ENCODE measurements around the gene ADI1.
A peak's percentile ranks its signal among the peaks of the same experiment; 100 is the strongest.

The ADI1 gene

GRCh38 chr2:3463186-3463835 lies 56.0 kb downstream of the ADI1 start:
- Histone ChIP-seq H3K9me3 (ENCODE audit: severe bottlenecking) (no peaks in the 10 kb centered on the region), H3K27me3 (ENCODE audit: insufficient read depth, poor library complexity, severe bottlenecking) (no peaks in the 10 kb centered on the region), H3K27ac (ENCODE audit: poor library complexity, severe bottlenecking) (no peak overlapping the region), H3K4me1 (ENCODE audit: insufficient read depth, poor library complexity, severe bottlenecking) (peaks cover 11% of the 10 kb centered on the region), H3K4me3 (ENCODE audit: severe bottlenecking) (no peak overlapping the region), H3K36me3 (ENCODE audit: low read depth) (peaks cover 14% of the 10 kb centered on the region; the same call in 1 of the 2 replicates)
- no peak for ATAC-seq (ENCODE audit: low read depth)
- peak; percentile 42 for DNase-seq (ENCODE audit: low spot score)
- no peak for TF ChIP-seq CTCF (IDR thresholded peaks at IDR 0.05; ENCODE audit: poor library complexity, severe bottlenecking)

GRCh38 chr2:3462493-3463104 lies 56.7 kb downstream of the ADI1 start:
- peaks cover 11% of the 10 kb centered on the region for H3K4me1 ChIP-seq (ENCODE audit: insufficient read depth, poor library complexity, severe bottlenecking)
- H3K27ac ChIP-seq (ENCODE audit: poor library complexity, severe bottlenecking): no peak overlapping the region
- peak; percentile 75 for TF ChIP-seq CTCF (IDR thresholded peaks at IDR 0.05; ENCODE audit: poor library complexity, severe bottlenecking)
- ATAC-seq (ENCODE audit: low read depth) (no peak), DNase-seq (ENCODE audit: low spot score) (peak; percentile 53)
- H3K4me3 ChIP-seq (ENCODE audit: severe bottlenecking): no peak overlapping the region
- H3K9me3 ChIP-seq (ENCODE audit: severe bottlenecking): no peaks in the 10 kb centered on the region
- no peaks in the 10 kb centered on the region for H3K27me3 ChIP-seq (ENCODE audit: insufficient read depth, poor library complexity, severe bottlenecking)
- H3K36me3 ChIP-seq (ENCODE audit: low read depth): peaks cover 12% of the 10 kb centered on the region

GRCh38 chr2:3461801-3462492 lies 57.4 kb downstream of the ADI1 start:
- H3K27me3 ChIP-seq (ENCODE audit: insufficient read depth, poor library complexity, severe bottlenecking): no peaks in the 10 kb centered on the region
- DNase-seq (ENCODE audit: low spot score): no peak

GRCh38 chr2:3460831-3461800 lies 58.2 kb downstream of the ADI1 start:
- peaks cover 7% of the 10 kb centered on the region for H3K36me3 ChIP-seq (ENCODE audit: low read depth)
- no peak overlapping the region for H3K4me3 ChIP-seq (ENCODE audit: severe bottlenecking)
- no peaks in the 10 kb centered on the region for H3K27me3 ChIP-seq (ENCODE audit: insufficient read depth, poor library complexity, severe bottlenecking)
- TF ChIP-seq CTCF (IDR thresholded peaks at IDR 0.05; ENCODE audit: poor library complexity, severe bottlenecking): no peak
- DNase-seq (ENCODE audit: low spot score): peak; percentile 35
- H3K9me3 ChIP-seq (ENCODE audit: severe bottlenecking): no peaks in the 10 kb centered on the region
- no peak for ATAC-seq (ENCODE audit: low read depth)
- no peak overlapping the region for H3K27ac ChIP-seq (ENCODE audit: poor library complexity, severe bottlenecking)
- peaks cover 8% of the 10 kb centered on the region for H3K4me1 ChIP-seq (ENCODE audit: insufficient read depth, poor library complexity, severe bottlenecking)

More at GRCh38 chr2:3461801-3462492, 57.4 kb downstream of the ADI1 start:
- no peak for ATAC-seq (ENCODE audit: low read depth)
- Histone ChIP-seq H3K4me1 (ENCODE audit: insufficient read depth, poor library complexity, severe bottlenecking) (peaks cover 11% of the 10 kb centered on the region), H3K36me3 (ENCODE audit: low read depth) (peaks cover 12% of the 10 kb centered on the region), H3K27ac (ENCODE audit: poor library complexity, severe bottlenecking) (no peak overlapping the region), H3K9me3 (ENCODE audit: severe bottlenecking) (no peaks in the 10 kb centered on the region), H3K4me3 (ENCODE audit: severe bottlenecking) (no peak overlapping the region)
- TF ChIP-seq CTCF (IDR thresholded peaks at IDR 0.05; ENCODE audit: poor library complexity, severe bottlenecking): peak; percentile 95

Data from RWPE2 (cell line).